A673 (cell line): ENCODE results near the gene RAP1GAP. TPM values are rescaled to one million over a fixed set of nuclear protein-coding genes. Genes with fewer than 3 reads are reported as not detected.

Source experiments
- BruUV-seq: library from RNA; stranded (reverse); fragments of 400-500 nt; replicated peaks from 2 replicates; lab custom pipeline; 2021; lab: Mats Ljungman, UMichigan
- CTCF ChIA-PET: fragments of 300-600 bp; sonication (Branson Sonifier 250); formaldehyde crosslinking; loops from one replicate; lab custom pipeline; 2022; ENCODE audit warnings: antibody characterized with exemption; lab: Charles Lee
- POLR2A ChIA-PET: fragments of 300-600 bp; sonication (Branson Sonifier 250); formaldehyde crosslinking; loops from one replicate; lab custom pipeline; 2022; ENCODE audit warnings: antibody characterized with exemption; ENCODE audit not compliant: low non-redundant PET; lab: Charles Lee
- DNase-seq: peaks from one replicate; pipeline ENCODE4 v3.0.0-alpha.2; 2015; ENCODE audit warnings: low spot score
- H3K27ac ChIP-seq: fragments of 200-600 bp; sonication (generic); 2 replicates; pipeline ENCODE4 v1.5.1; 2016; ENCODE audit warnings: mixed run types, low read depth, mild to moderate bottlenecking, mixed read lengths, antibody characterized with exemption, low read length; ENCODE audit not compliant: poor library complexity, severe bottlenecking
- H3K27me3 ChIP-seq: fragments of 200-600 bp; sonication (generic); replicated peaks from 2 replicates; pipeline ENCODE4 v1.6.1; 2017; ENCODE audit warnings: mixed run types, low read depth, mild to moderate bottlenecking, mixed read lengths, antibody characterized with exemption, low read length; ENCODE audit not compliant: insufficient read depth, poor library complexity
- H3K36me3 ChIP-seq: fragments of 200-600 bp; sonication (generic); 2 replicates; pipeline ENCODE4 v1.6.1; 2016; ENCODE audit warnings: mixed run types, mild to moderate bottlenecking, mixed read lengths, antibody characterized with exemption, low read length; ENCODE audit not compliant: insufficient read depth, poor library complexity, severe bottlenecking
- H3K4me1 ChIP-seq: fragments of 200-600 bp; sonication (generic); 2 replicates; pipeline ENCODE4 v1.6.1; 2017; ENCODE audit warnings: mixed run types, mild to moderate bottlenecking, mixed read lengths, antibody characterized with exemption, low read length; ENCODE audit not compliant: insufficient read depth, poor library complexity, severe bottlenecking
- H3K4me3 ChIP-seq: fragments of 200-600 bp; sonication (generic); 2 replicates; pipeline ENCODE4 v1.5.1; 2016; ENCODE audit warnings: low read depth, mixed run types, mild to moderate bottlenecking, mixed read lengths, low read length; ENCODE audit not compliant: poor library complexity, severe bottlenecking
- H3K9me3 ChIP-seq: fragments of 200-600 bp; sonication (generic); 2 replicates; pipeline ENCODE4 v1.6.1; 2016; ENCODE audit warnings: mixed run types, low read depth, mild to moderate bottlenecking, mixed read lengths, antibody characterized with exemption, low read length; ENCODE audit not compliant: poor library complexity, severe bottlenecking
- EZH2 ChIP-seq: fragments of 200-600 bp; sonication (generic); IDR thresholded peaks from 2 replicates; pipeline ENCODE4 v1.6.1; 2017; ENCODE audit warnings: borderline replicate concordance, low read depth, mild to moderate bottlenecking, mixed read lengths, antibody characterized with exemption, low read length; ENCODE audit not compliant: poor library complexity, severe bottlenecking
- intact Hi-C: fragments of 100-400 bp; cut with micrococcal nuclease; formaldehyde crosslinking; loops from one replicate; pipeline ENCODE4 v1.10.0; 2022; ENCODE audit not compliant: unreplicated experiment
- total RNA-seq: library from RNA; stranded (reverse); gene quantifications from 2 replicates; pipeline ENCODE4 v1.2.3, GENCODE V29; 2021
- TF ChIP-seq, protein P1 (sequence below): fragments of 300-800, 200-600 bp; sonication (generic); conservative IDR thresholded peaks from 2 replicates; pipeline ENCODE4 v1.5.1; 2017; ENCODE audit warnings: low read depth, mild to moderate bottlenecking, antibody characterized with exemption, low read length, moderate library complexity, mixed read lengths

Gene RAP1GAP
- total RNA-seq, 1 experiment from 2014 or later, result 37.7 TPM

DNA sequence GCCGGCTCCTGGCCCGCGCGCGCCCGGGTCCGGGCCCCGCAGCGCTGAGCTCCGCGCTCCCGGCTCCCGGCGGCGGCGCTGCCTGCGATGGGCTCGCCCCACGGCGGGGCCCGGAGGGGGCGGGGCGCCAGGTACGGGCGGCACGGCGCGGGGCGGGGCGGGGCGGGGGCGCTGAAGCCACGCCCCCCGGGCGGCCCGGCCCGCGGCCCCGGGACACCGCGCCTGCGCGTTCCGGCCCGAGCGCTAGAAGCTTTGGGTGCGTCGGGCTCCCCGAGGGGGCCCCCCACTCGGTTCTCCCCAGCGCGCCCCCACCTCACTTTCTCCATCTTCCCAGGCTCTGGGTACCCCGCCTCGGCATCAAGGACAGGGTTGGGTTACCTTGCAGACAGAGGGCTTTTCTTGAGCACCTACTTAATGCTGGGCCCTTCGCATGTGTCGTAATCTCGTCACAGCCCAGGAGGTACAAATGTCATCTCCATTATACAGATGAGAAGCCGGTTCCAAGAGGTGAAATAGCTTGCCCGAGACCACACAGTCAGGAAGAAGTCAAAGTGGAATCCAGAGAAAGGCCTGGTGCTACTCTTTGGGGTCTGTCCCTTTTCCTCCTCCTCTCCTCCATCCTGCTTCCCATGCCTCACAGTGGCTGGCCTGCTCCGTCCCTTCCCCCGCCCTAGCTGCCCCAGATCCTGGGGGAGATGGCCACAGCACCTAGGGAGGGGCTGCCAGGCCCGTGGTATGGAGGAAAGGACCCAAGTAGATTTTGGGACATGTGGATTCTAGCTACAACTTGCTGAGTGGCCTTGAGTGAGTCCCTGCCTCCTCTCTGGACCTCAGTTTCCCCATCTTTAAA lies 46.5 kb downstream of the RAP1GAP start:
- intact Hi-C loops, result no loop called here
- H3K36me3 ChIP-seq, result peaks cover 6% of the 10 kb centered on the region
- H3K9me3 ChIP-seq, result no peaks in the 10 kb centered on the region
- TF ChIP-seq, protein P1, sequence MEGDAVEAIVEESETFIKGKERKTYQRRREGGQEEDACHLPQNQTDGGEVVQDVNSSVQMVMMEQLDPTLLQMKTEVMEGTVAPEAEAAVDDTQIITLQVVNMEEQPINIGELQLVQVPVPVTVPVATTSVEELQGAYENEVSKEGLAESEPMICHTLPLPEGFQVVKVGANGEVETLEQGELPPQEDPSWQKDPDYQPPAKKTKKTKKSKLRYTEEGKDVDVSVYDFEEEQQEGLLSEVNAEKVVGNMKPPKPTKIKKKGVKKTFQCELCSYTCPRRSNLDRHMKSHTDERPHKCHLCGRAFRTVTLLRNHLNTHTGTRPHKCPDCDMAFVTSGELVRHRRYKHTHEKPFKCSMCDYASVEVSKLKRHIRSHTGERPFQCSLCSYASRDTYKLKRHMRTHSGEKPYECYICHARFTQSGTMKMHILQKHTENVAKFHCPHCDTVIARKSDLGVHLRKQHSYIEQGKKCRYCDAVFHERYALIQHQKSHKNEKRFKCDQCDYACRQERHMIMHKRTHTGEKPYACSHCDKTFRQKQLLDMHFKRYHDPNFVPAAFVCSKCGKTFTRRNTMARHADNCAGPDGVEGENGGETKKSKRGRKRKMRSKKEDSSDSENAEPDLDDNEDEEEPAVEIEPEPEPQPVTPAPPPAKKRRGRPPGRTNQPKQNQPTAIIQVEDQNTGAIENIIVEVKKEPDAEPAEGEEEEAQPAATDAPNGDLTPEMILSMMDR, result no peak
- no peak for TF ChIP-seq EZH2
- peak overlapping the region; percentile 64 for H3K27ac ChIP-seq
- ChIA-PET CTCF (no interaction called here), POLR2A (no interaction called here)
- H3K4me3 ChIP-seq, result peak overlapping the region; percentile 44
- no TSS peak for BruUV-seq
- no peaks in the 10 kb centered on the region for H3K27me3 ChIP-seq
- H3K4me1 ChIP-seq, result peaks cover 59% of the 10 kb centered on the region
- peak; percentile 52 for DNase-seq

DNA sequence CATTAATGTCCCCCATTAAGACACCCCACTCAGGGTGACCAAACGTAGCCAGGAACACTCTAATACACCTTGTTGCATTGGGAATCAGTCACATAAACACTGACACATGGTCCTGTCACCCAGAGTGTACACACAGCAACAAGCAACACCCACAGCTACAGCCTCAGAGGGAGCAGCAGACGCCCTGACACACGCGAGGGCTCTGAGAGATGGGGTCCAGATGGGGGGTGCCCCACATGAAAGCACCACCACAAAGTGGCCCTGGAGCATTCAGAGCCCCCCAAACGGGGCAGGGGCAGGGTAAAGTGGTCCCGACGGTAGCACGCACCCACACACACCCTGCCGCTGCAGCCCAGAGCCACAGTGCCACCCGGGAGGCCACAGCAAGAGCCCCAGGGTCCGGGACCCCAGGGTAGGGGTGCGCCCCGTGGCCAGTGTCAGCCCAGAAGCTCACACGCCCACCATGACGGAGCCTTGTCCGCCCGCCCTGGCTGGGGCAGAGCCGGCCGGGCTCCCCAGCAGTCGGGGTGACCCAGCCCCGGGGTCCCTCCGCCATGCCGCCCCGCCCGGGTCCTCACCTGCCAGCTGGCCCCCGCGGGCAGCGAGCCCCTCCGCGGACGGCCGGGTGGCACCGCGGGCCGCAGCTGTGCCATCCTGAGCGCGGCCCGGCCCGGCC lies 47.3 kb downstream of the RAP1GAP start:
- intact Hi-C loops, result no loop called here
- Histone ChIP-seq H3K27ac (no peak overlapping the region), H3K9me3 (no peaks in the 10 kb centered on the region), H3K4me3 (peak overlapping the region; percentile 44), H3K36me3 (peaks cover 6% of the 10 kb centered on the region), H3K4me1 (peaks cover 59% of the 10 kb centered on the region), H3K27me3 (no peaks in the 10 kb centered on the region)
- DNase-seq, result no peak
- TF ChIP-seq EZH2, result no peak
- TF ChIP-seq, protein P1, result no peak
- ChIA-PET POLR2A (no interaction called here), CTCF (no interaction called here)
- BruUV-seq, result no TSS peak

DNA sequence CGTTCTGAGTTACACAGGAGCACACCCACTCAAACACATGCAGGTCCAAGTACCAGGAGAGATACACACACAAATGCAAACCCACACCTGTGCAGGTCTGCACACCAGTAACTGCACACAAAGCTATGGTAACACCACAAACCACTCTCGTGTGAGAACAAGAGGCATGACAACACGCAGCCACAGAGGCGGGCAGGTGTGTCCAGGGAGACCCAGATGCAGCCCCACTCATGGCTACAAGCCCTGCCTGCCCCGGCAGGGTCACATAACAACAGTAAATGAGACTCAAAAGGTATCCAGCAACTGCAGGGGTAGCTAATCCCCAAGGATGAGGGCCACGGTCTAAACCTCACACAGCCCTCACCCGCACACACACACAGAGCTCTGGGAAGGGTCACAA lies 48.1 kb downstream of the RAP1GAP start:
- H3K36me3 ChIP-seq, result peaks cover 7% of the 10 kb centered on the region
- H3K4me3 ChIP-seq, result peak overlapping the region; percentile 23
- peaks cover 59% of the 10 kb centered on the region for H3K4me1 ChIP-seq
- ChIA-PET POLR2A (no interaction called here), CTCF (no interaction called here)
- no TSS peak for BruUV-seq
- no peaks in the 10 kb centered on the region for H3K27me3 ChIP-seq
- TF ChIP-seq EZH2, result no peak
- TF ChIP-seq, protein P1, result no peak
- no peak for DNase-seq
- H3K27ac ChIP-seq, result no peak overlapping the region
- intact Hi-C loops, result no loop called here
- H3K9me3 ChIP-seq, result no peaks in the 10 kb centered on the region
